PFSK-1 (cell line): ENCODE data around the gene MUC5AC.

Source experiments
- POLR2AphosphoS5 ChIP-seq: IDR thresholded peaks from 2 replicates; pipeline ENCODE4 v1.6.1; 2012; ENCODE audit warnings: low read depth, mild to moderate bottlenecking, control low read depth, low read length, moderate library complexity
- REST ChIP-seq, 2 experiments: IDR thresholded peaks; 2 replicates each; pipeline versions ENCODE4 v1.6.1 to v1.8.0; 2011 to 2012; ENCODE audit warnings: low read depth in 2 of 2, low read length in 2 of 2, control low read depth in 1 of 2, inconsistent platforms in 1 of 2, mild to moderate bottlenecking in 1 of 2, moderate library complexity in 1 of 2; ENCODE audit not compliant: insufficient read depth in 1 of 2
- TAF1 ChIP-seq: IDR thresholded peaks from 2 replicates; pipeline ENCODE4 v1.6.1; 2012; ENCODE audit warnings: low read length, control low read depth, borderline replicate concordance; ENCODE audit not compliant: insufficient read depth

- no peak for TF ChIP-seq POLR2AphosphoS5
- TF ChIP-seq REST (IDR thresholded peaks at IDR 0.05; ENCODE audit: insufficient read depth in 1 of 2, low read depth in 2 of 2, low read length in 2 of 2): no peak
- TF ChIP-seq TAF1: no peak
Measured at GRCh38 chr11:1219834-1220815, 62.4 kb downstream of the MUC5AC start.
